ENCODE measurements around the gene APCDD1.

- no peak for TF ChIP-seq EZH2 (IDR thresholded peaks at IDR 0.05; ENCODE audit: borderline replicate concordance, low read depth, low read length, severe bottlenecking)
- TF ChIP-seq, protein P1, sequence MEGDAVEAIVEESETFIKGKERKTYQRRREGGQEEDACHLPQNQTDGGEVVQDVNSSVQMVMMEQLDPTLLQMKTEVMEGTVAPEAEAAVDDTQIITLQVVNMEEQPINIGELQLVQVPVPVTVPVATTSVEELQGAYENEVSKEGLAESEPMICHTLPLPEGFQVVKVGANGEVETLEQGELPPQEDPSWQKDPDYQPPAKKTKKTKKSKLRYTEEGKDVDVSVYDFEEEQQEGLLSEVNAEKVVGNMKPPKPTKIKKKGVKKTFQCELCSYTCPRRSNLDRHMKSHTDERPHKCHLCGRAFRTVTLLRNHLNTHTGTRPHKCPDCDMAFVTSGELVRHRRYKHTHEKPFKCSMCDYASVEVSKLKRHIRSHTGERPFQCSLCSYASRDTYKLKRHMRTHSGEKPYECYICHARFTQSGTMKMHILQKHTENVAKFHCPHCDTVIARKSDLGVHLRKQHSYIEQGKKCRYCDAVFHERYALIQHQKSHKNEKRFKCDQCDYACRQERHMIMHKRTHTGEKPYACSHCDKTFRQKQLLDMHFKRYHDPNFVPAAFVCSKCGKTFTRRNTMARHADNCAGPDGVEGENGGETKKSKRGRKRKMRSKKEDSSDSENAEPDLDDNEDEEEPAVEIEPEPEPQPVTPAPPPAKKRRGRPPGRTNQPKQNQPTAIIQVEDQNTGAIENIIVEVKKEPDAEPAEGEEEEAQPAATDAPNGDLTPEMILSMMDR (IDR thresholded peaks at IDR 0.05; ENCODE audit: borderline replicate concordance, extremely low read depth, low read length, poor library complexity, severe bottlenecking), result no peak
These were observed 22.8 kb upstream of the APCDD1 start for GRCh38 chr18:10431680-10432079.
